SK-N-SH treated with all-trans-retinoic acid at 6 μM for 48 hours (cell line): ENCODE measurements around the gene SGIP1.

Experiments
- ATAC-seq: fragments of 200-7000 bp; cut with Tn5 transposase; 3 replicates; pipeline ENCODE4 v1.9.1; 2020; ENCODE audit warnings: mild to moderate bottlenecking, moderate library complexity
- ARNTL ChIP-seq: fragments of 450-650 bp; formaldehyde crosslinking; IDR thresholded peaks from 2 replicates; pipeline ENCODE4 v1.5.0; 2020; ENCODE audit warnings: low read depth, mild to moderate bottlenecking, moderate library complexity, borderline replicate concordance
- BACH2 ChIP-seq: fragments of 250-450 bp; sonication (Bioruptor Pico); IDR thresholded peaks from 2 replicates; pipeline ENCODE4 v1.9.0; 2021; ENCODE audit warnings: mild to moderate bottlenecking, borderline replicate concordance
- CSDC2 ChIP-seq: fragments of 250-450 bp; sonication (Bioruptor Pico); IDR thresholded peaks from 2 replicates; pipeline ENCODE4 v1.5.0; 2020; ENCODE audit warnings: mild to moderate bottlenecking, moderate library complexity
- GLIS3 ChIP-seq: fragments of 250-450 bp; sonication (Bioruptor Pico); IDR thresholded peaks from 2 replicates; pipeline ENCODE4 v1.5.0; 2020; ENCODE audit warnings: mild to moderate bottlenecking, moderate library complexity
- ISL1 ChIP-seq: fragments of 250-450 bp; sonication (Bioruptor Pico); IDR thresholded peaks from 2 replicates; pipeline ENCODE4 v2.1.2; 2022; ENCODE audit warnings: mild to moderate bottlenecking, moderate library complexity
- OSR1 ChIP-seq: fragments of 250-450 bp; sonication (Bioruptor Pico); IDR thresholded peaks from 2 replicates; pipeline ENCODE4 v1.8.0; 2022; ENCODE audit warnings: moderate library complexity, mild to moderate bottlenecking, inconsistent platforms
- PPARA ChIP-seq: fragments of 250-450 bp; sonication (Bioruptor Pico); IDR thresholded peaks from 2 replicates; pipeline ENCODE4 v1.5.0; 2020; ENCODE audit warnings: mild to moderate bottlenecking, borderline replicate concordance
- TCF4 ChIP-seq: fragments of 250-450 bp; sonication (Bioruptor Pico); IDR thresholded peaks from 2 replicates; pipeline ENCODE4 v1.8.0; 2021; ENCODE audit warnings: mild to moderate bottlenecking, moderate library complexity, borderline replicate concordance
- TOX ChIP-seq: fragments of 250-450 bp; sonication (Bioruptor Pico); IDR thresholded peaks from 2 replicates; pipeline ENCODE4 v1.8.0; 2021; ENCODE audit warnings: mild to moderate bottlenecking, moderate library complexity, borderline replicate concordance
- ZC3H10 ChIP-seq: fragments of 250-450 bp; sonication (Bioruptor Pico); IDR thresholded peaks from 2 replicates; pipeline ENCODE4 v1.5.1; 2021; ENCODE audit warnings: mild to moderate bottlenecking, moderate library complexity
- ZFP3 ChIP-seq: fragments of 250-450 bp; sonication (Bioruptor Pico); IDR thresholded peaks from 2 replicates; pipeline ENCODE4 v1.5.0; 2020; ENCODE audit warnings: mild to moderate bottlenecking, moderate library complexity
- ZFP30 ChIP-seq: fragments of 450-650 bp; formaldehyde crosslinking; IDR thresholded peaks from 2 replicates; pipeline ENCODE4 v1.5.0; 2022; ENCODE audit warnings: mild to moderate bottlenecking, moderate library complexity
- ZNF565 ChIP-seq: fragments of 450-650 bp; formaldehyde crosslinking; conservative IDR thresholded peaks from 2 replicates; pipeline ENCODE4 v1.5.0; 2020; ENCODE audit warnings: low read depth, mild to moderate bottlenecking, moderate library complexity
- ZNF8 ChIP-seq: fragments of 450-650 bp; formaldehyde crosslinking; IDR thresholded peaks from 2 replicates; pipeline ENCODE4 v1.5.0; 2020; ENCODE audit warnings: mild to moderate bottlenecking, moderate library complexity
- TF ChIP-seq, protein P1 (sequence below): fragments of 250-450 bp; sonication (Bioruptor Pico); IDR thresholded peaks from 2 replicates; pipeline ENCODE4 v1.5.0; 2020; ENCODE audit warnings: mild to moderate bottlenecking, moderate library complexity
- TF ChIP-seq, protein P2 (sequence below): fragments of 250-450 bp; sonication (Bioruptor Pico); IDR thresholded peaks from 2 replicates; pipeline ENCODE4 v1.8.0; 2021; ENCODE audit warnings: low read depth, mild to moderate bottlenecking, moderate library complexity, borderline replicate concordance
- TF ChIP-seq, protein P3 (sequence below): fragments of 250-450 bp; sonication (Bioruptor Pico); IDR thresholded peaks from 2 replicates; pipeline ENCODE4 v1.5.1; 2020; ENCODE audit warnings: low read depth, mild to moderate bottlenecking, moderate library complexity
- TF ChIP-seq, protein P4 (sequence below): fragments of 250-450 bp; sonication (Bioruptor Pico); IDR thresholded peaks from 2 replicates; pipeline ENCODE4 v1.8.0; 2020; ENCODE audit warnings: mild to moderate bottlenecking, moderate library complexity, borderline replicate concordance

Gene SGIP1

DNA sequence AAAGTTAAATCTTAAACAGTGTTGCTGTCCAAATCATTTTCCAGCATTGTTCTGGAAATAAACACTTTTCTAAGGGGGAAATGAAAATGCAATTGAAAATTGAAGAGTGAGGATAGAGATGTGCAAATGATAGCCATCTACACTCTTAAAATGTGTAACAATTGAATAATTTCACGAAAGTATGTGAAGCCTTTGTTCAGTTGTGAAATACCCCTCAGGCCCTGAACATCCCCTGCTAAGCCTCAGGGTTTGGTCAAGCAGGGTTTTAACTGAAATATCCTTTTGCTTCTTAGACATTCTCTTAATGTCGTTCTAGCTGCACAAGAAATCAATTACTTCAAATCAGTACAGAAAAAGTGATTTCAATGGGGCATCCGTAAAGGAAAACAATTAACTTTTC lies 152.5 kb downstream of the SGIP1 start (continued):
- TF ChIP-seq, protein P1, sequence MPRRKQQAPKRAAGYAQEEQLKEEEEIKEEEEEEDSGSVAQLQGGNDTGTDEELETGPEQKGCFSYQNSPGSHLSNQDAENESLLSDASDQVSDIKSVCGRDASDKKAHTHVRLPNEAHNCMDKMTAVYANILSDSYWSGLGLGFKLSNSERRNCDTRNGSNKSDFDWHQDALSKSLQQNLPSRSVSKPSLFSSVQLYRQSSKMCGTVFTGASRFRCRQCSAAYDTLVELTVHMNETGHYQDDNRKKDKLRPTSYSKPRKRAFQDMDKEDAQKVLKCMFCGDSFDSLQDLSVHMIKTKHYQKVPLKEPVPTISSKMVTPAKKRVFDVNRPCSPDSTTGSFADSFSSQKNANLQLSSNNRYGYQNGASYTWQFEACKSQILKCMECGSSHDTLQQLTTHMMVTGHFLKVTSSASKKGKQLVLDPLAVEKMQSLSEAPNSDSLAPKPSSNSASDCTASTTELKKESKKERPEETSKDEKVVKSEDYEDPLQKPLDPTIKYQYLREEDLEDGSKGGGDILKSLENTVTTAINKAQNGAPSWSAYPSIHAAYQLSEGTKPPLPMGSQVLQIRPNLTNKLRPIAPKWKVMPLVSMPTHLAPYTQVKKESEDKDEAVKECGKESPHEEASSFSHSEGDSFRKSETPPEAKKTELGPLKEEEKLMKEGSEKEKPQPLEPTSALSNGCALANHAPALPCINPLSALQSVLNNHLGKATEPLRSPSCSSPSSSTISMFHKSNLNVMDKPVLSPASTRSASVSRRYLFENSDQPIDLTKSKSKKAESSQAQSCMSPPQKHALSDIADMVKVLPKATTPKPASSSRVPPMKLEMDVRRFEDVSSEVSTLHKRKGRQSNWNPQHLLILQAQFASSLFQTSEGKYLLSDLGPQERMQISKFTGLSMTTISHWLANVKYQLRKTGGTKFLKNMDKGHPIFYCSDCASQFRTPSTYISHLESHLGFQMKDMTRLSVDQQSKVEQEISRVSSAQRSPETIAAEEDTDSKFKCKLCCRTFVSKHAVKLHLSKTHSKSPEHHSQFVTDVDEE (CRISPR knock-in tag), result no peak
- no peak for TF ChIP-seq TOX

DNA sequence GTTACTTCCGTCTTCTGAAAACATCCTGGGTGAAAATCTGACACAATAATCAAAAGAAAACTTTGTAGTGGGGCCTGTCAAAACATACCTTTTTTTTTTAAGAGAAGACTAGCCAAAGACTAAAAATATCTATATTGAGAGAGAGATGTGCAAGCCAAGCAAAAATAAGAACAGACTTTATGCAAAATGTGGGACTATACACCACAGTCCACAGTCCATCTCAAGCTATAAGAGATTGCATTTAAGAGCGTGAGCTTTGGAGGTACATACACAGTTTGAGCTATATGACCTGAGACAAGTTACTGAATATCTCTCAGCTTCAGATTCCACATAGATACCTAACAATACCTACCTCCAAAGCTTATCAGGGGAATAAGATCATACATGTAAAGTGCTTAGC lies 153.4 kb downstream of the SGIP1 start:
- TF ChIP-seq ZNF8 (CRISPR knock-in tag) (no peak), ZFP30 (CRISPR knock-in tag) (no peak), GLIS3 (no peak), ARNTL (CRISPR knock-in tag) (no peak), TOX (no peak), ISL1 (CRISPR knock-in tag) (no peak), TCF4 (no peak), ZFP3 (no peak)
- TF ChIP-seq, protein P2, sequence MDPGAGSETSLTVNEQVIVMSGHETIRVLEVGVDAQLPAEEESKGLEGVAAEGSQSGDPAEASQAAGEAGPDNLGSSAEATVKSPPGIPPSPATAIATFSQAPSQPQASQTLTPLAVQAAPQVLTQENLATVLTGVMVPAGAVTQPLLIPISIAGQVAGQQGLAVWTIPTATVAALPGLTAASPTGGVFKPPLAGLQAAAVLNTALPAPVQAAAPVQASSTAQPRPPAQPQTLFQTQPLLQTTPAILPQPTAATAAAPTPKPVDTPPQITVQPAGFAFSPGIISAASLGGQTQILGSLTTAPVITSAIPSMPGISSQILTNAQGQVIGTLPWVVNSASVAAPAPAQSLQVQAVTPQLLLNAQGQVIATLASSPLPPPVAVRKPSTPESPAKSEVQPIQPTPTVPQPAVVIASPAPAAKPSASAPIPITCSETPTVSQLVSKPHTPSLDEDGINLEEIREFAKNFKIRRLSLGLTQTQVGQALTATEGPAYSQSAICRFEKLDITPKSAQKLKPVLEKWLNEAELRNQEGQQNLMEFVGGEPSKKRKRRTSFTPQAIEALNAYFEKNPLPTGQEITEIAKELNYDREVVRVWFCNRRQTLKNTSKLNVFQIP, result no peak
- TF ChIP-seq, protein P1 (CRISPR knock-in tag), result no peak
- TF ChIP-seq, protein P3, sequence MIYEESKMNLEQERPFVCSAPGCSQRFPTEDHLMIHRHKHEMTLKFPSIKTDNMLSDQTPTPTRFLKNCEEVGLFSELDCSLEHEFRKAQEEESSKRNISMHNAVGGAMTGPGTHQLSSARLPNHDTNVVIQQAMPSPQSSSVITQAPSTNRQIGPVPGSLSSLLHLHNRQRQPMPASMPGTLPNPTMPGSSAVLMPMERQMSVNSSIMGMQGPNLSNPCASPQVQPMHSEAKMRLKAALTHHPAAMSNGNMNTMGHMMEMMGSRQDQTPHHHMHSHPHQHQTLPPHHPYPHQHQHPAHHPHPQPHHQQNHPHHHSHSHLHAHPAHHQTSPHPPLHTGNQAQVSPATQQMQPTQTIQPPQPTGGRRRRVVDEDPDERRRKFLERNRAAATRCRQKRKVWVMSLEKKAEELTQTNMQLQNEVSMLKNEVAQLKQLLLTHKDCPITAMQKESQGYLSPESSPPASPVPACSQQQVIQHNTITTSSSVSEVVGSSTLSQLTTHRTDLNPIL, result no peak
- ATAC-seq, result no peak

DNA sequence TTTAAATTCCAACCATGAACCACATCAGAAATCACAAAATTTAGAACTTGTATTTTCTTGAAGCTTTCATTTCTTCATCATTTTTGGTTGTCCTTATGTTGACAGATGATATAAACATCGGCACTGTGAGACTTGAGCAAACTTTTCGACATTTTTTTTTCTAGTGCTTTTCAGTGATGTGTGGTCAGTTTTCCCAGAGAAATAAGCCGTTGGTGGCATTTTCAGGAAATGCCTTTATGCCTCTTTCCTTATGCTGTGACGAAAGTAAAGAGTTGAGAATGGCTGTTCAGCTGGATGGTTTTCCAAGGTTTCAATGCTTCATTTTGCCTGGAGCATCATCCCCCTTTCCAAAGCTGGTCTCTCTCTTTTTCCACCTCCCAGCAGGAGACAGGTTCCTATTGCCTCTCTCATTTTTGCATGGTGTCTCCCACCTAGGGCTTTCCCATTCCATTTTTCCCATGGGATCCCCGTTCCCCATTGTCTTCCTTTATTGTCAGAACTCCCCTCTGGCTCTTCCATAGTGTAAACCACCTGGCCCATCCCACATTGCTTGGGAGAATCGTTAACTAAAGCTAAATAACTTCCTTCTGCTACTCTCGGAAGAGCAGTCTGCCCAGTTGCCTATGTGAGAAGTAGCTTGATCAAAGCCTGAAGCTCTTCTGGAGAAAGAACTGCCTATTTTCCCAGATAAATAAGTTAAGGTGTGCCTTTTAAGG lies 156.9 kb downstream of the SGIP1 start:
- TF ChIP-seq BACH2 (CRISPR knock-in tag) (no peak), ZFP30 (CRISPR knock-in tag) (no peak), PPARA (CRISPR knock-in tag) (no peak), ZFP3 (no peak), ARNTL (CRISPR knock-in tag) (no peak), CSDC2 (CRISPR knock-in tag) (no peak), GLIS3 (no peak), OSR1 (CRISPR knock-in tag) (no peak), ZNF8 (CRISPR knock-in tag) (no peak), TOX (no peak), ZC3H10 (CRISPR knock-in tag) (no peak), ZNF565 (CRISPR knock-in tag) (no peak)
- TF ChIP-seq, protein P3, result no peak
- TF ChIP-seq, protein P1 (CRISPR knock-in tag), result no peak
- TF ChIP-seq, protein P4, sequence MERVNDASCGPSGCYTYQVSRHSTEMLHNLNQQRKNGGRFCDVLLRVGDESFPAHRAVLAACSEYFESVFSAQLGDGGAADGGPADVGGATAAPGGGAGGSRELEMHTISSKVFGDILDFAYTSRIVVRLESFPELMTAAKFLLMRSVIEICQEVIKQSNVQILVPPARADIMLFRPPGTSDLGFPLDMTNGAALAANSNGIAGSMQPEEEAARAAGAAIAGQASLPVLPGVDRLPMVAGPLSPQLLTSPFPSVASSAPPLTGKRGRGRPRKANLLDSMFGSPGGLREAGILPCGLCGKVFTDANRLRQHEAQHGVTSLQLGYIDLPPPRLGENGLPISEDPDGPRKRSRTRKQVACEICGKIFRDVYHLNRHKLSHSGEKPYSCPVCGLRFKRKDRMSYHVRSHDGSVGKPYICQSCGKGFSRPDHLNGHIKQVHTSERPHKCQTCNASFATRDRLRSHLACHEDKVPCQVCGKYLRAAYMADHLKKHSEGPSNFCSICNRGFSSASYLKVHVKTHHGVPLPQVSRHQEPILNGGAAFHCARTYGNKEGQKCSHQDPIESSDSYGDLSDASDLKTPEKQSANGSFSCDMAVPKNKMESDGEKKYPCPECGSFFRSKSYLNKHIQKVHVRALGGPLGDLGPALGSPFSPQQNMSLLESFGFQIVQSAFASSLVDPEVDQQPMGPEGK (CRISPR knock-in tag), result no peak
- ATAC-seq, result no peak
